NCI-H128 (cell line): Measurements from ENCODE around the gene LIFR.

ENCODE experiments used
- DNase-seq: peaks from one replicate; lab custom pipeline; 2025; ENCODE audit not compliant: unreplicated experiment; lab: John Stamatoyannopoulos, UW

LIFR gene

DNA sequence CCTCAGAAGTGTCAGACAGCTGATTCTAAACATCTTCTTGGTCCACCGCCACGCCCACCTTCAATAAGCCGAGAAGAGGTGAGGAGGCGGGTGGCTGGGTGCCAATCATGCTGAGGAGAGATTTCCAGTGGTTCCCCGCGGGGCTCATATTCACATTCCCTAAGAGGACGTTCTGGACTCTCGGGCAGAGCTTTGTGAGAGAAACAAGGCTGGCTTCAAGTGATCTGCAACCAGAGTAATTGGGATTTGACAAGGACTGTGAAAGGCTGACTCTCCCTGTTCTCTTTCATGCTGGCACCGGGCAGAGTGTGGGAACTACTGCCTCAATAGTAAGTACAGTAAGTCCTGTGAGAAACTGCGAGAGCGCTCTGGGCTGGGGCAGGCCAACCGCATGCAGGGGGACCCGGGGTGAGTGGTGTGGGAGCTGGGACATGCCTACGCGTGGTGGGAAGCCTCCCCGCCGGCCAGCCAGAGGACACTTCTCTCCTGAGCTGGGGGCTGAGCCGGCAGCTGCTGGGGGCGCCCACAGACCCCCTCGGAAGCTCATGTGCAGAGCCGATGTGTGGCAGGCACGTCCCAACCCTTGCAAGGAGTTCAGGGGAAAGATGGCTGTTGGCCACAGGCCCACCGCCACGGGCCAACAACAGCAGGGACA lies 110.9 kb downstream of the LIFR start:
- no peak for DNase-seq

DNA sequence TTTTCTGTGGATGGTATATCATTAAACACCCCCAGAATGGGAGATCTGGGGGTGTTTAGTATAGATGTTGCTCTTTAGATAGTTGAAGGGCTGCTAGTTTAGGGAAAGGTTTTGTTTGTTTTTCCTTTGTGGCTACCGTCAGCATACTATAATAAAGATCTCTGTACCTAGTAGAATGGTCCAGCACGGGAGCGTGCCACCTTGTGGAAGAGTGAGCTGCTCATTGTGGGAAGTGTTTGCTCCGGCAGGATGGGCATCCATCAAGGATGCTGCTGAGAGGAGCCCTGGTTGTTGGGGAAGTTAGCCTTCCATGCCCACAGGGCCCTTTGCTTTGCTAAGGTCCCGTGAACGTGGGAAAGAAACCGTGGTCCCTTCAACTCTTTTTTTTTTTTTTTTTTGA lies 113.1 kb downstream of the LIFR start:
- DNase-seq, result no peak

GRCh38 chr5:38442247-38442573 lies 114.2 kb downstream of the LIFR start:
- no peak for DNase-seq

GRCh38 chr5:38441453-38442246 lies 114.8 kb downstream of the LIFR start:
- peak; percentile 94 for DNase-seq

DNA sequence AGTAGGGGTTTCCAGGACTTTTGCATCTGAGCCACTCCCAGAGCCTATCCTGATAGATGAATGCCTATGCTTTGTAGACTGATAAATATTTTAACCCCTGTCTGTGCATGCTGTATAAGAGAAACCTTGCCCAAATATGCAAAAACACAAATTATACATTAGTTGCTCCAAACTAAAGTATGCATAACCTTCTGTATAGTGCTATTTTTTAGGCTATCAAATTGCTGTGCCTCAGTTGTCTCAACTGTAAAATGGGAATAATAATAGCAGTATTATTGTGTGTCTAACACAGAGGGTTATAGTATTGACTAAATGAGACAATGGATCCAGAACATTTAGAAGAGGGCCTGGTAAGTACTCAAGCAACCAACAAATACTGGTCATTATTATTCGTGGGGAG lies 117.7 kb downstream of the LIFR start:
- no peak for DNase-seq

GRCh38 chr5:38434966-38435705 lies 121.3 kb downstream of the LIFR start:
- no peak for DNase-seq

GRCh38 chr5:38433160-38433861 lies 123.1 kb downstream of the LIFR start:
- no peak for DNase-seq

- DNase-seq, result no peak
Observed at GRCh38 chr5:38431242-38431853, 125.1 kb downstream of the LIFR start.

DNA sequence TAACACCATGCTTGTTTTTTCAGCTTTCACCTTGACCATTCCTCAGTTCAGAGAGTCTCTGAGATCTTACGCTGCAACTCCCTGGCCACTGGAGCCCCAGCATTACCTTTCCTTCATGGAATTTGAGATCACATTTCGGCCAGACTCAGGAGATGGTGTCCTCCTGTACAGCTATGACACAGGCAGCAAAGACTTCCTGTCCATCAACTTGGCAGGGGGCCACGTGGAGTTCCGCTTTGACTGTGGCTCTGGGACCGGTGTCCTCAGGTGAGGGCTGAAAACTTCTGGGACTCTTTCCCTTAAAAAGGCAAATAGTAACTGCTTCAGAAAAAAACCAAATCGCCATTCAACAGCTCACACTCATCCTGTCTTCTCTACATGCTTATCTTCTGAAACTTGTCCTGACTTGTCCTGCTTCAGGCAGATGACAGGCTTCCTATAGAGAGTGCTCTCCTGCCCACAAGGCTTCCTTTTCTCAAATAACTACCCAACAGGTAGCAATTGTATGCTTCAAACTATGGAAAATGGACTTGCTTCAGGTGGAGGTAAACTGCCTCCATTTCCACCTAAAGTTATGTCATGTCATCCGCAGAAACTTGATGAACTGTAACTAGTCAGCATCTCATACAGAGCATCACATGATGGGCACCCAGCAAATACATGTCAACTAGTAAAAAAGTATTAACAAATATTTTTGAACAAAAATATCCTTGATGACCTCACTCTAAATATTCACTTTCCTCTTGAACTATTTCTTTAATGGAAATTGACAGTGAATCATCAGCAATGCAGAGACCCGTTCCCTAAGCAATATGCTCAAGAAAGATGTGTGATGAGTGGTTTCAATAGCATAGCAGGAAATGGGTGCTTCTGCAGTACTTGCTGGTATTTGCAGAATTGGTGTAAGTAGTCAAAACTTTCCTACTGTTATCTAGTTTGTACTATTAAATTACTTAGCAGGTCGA lies 129.2 kb downstream of the LIFR start:
- no peak for DNase-seq

- DNase-seq, result no peak
Observed at GRCh38 chr5:38426490-38426889, 130.0 kb downstream of the LIFR start.
